Upper lobe of left lung (tissue), 6 donors: ENCODE measurements around the gene ISY1. TPM values are rescaled to one million over a fixed set of nuclear protein-coding genes. Genes with fewer than 3 reads are reported as not detected.

ENCODE experiments used
- ATAC-seq, 2 donors: fragments of 200-7000 bp; cut with Tn5 transposase; one replicate each; pipeline ENCODE4 v1.9.1; 2022; ENCODE audit warnings: mild to moderate bottlenecking in 2 of 2, moderate library complexity in 2 of 2; ENCODE audit not compliant: low FRiP score in 2 of 2
- DNase-seq, 2 donors: peaks; one replicate each; pipeline ENCODE4 v3.0.0-alpha.2; 2019 to 2020
- H3K27ac ChIP-seq, 4 donors: fragments of 200-600 bp; sonication (generic); one replicate each; pipeline ENCODE4 v1.5.1; 2016 to 2019
- H3K27me3 ChIP-seq, 4 donors: fragments of 200-600 bp; sonication (generic); one replicate each; pipeline ENCODE4 v1.5.1; 2017 to 2019
- H3K36me3 ChIP-seq, 4 donors: fragments of 200-600 bp; sonication (generic); one replicate each; pipeline ENCODE4 v1.5.1; 2016 to 2019
- H3K4me1 ChIP-seq, 4 donors: fragments of 200-600 bp; sonication (generic); one replicate each; pipeline ENCODE4 v1.5.1; 2018 to 2019
- H3K4me3 ChIP-seq, 4 donors: fragments of 200-600 bp; sonication (generic); one replicate each; pipeline ENCODE4 v1.5.1; 2017 to 2019; ENCODE audit warnings: mild to moderate bottlenecking in 2 of 4, moderate library complexity in 1 of 4
- H3K9me3 ChIP-seq, 4 donors: fragments of 200-600 bp; sonication (generic); one replicate each; pipeline ENCODE4 v1.5.1; 2018 to 2019
- EP300 ChIP-seq, 4 donors: sonication (generic); formaldehyde crosslinking; IDR thresholded peaks; one replicate each; pipeline ENCODE4 v1.5.1; 2017; ENCODE audit warnings: antibody characterized with exemption in 4 of 4, control low read depth in 2 of 4
- POLR2A ChIP-seq, 4 donors: fragments of 450-650 bp; IDR thresholded peaks; one replicate each; pipeline ENCODE4 v1.5.1; 2016 to 2017; ENCODE audit warnings: antibody characterized with exemption in 4 of 4, mild to moderate bottlenecking in 2 of 4
- POLR2AphosphoS5 ChIP-seq, 2 donors: sonication (generic); formaldehyde crosslinking; IDR thresholded peaks; one replicate each; pipeline ENCODE4 v1.5.1; 2017; ENCODE audit warnings: antibody characterized with exemption in 2 of 2
- WGBS, 2 donors: methylation state at CpG; one replicate each; pipeline ENCODE4 v1.1.5; 2017 to 2018; 5-methylcytosine and 5-hydroxymethylcytosine counted together
- total RNA-seq, 6 donors: library from RNA; depleted of rRNA in 4 of 6; stranded (reverse); fragments of >200 nt in 4 of 6; gene quantifications; one replicate each; pipeline versions ENCODE4 v1.1.0 to v1.2.1, GENCODE V29; 2016 to 2021
- TF ChIP-seq, protein P1 (sequence below), 6 experiments: fragments of 450-650 bp in 4 of 6; fragments of 200-600 bp in 2 of 6; sonication (generic) in 2 of 6; IDR thresholded peaks; one replicate each; pipeline ENCODE4 v1.5.1; 2016 to 2019; ENCODE audit warnings: antibody characterized with exemption in 6 of 6
- donor health status: DM: no; HTN: no; CAD: no; lungs with moderate emphysema.
- donor health status: DM: no; HTN: yes; CAD: no; lungs with severe emphysema.

The ISY1 gene
- total RNA-seq, 6 donors from 2014 or later, result 14.2 to 34.8 (median 19.6) TPM

- H3K4me1 ChIP-seq, result peaks cover 7 to 13% (median 12%) of the 10 kb centered on the region in 4 donors
- H3K36me3 ChIP-seq, result peaks cover 0 to 12% (median 10%) of the 10 kb centered on the region in 4 donors
- H3K27me3 ChIP-seq, result no peaks in the 10 kb centered on the region
- H3K27ac ChIP-seq, result peak overlapping the region; percentile 82 to 93 (median 87)
- no peaks in the 10 kb centered on the region for H3K9me3 ChIP-seq
- H3K4me3 ChIP-seq, result no peak overlapping the region
- ATAC-seq (peak in 1 of 2 donors; percentile 47), DNase-seq (no peak)
- TF ChIP-seq EP300 (IDR thresholded peaks at IDR 0.05), result no peak
- TF ChIP-seq POLR2AphosphoS5 (IDR thresholded peaks at IDR 0.05), result no peak
- no peak for TF ChIP-seq POLR2A (IDR thresholded peaks at IDR 0.05)
- TF ChIP-seq, protein P1, sequence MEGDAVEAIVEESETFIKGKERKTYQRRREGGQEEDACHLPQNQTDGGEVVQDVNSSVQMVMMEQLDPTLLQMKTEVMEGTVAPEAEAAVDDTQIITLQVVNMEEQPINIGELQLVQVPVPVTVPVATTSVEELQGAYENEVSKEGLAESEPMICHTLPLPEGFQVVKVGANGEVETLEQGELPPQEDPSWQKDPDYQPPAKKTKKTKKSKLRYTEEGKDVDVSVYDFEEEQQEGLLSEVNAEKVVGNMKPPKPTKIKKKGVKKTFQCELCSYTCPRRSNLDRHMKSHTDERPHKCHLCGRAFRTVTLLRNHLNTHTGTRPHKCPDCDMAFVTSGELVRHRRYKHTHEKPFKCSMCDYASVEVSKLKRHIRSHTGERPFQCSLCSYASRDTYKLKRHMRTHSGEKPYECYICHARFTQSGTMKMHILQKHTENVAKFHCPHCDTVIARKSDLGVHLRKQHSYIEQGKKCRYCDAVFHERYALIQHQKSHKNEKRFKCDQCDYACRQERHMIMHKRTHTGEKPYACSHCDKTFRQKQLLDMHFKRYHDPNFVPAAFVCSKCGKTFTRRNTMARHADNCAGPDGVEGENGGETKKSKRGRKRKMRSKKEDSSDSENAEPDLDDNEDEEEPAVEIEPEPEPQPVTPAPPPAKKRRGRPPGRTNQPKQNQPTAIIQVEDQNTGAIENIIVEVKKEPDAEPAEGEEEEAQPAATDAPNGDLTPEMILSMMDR (IDR thresholded peaks at IDR 0.05), result no peak
- WGBS, 2 donors, result 34 to 65% methylated on average over 2 to 7 of the region's 8 CpGs
Measured at GRCh38 chr3:129087138-129087702, 73.6 kb downstream of the ISY1 start.

- peaks cover 7 to 13% (median 12%) of the 10 kb centered on the region in 4 donors for H3K4me1 ChIP-seq
- ATAC-seq (no peak), DNase-seq (no peak)
- H3K36me3 ChIP-seq, result no peaks in the 10 kb centered on the region
- H3K4me3 ChIP-seq, result no peak overlapping the region
- 76 to 86% methylated on average over 4 of the region's 4 CpGs for WGBS, 2 donors
- H3K27ac ChIP-seq, result peak overlapping the region in 3 of 4 donors; percentile 85 to 93 (median 89)
- no peak for TF ChIP-seq EP300 (IDR thresholded peaks at IDR 0.05)
- TF ChIP-seq POLR2A (IDR thresholded peaks at IDR 0.05), result no peak
- no peak for TF ChIP-seq POLR2AphosphoS5 (IDR thresholded peaks at IDR 0.05)
- TF ChIP-seq, protein P1 (IDR thresholded peaks at IDR 0.05), result no peak
- H3K27me3 ChIP-seq, result no peaks in the 10 kb centered on the region
- H3K9me3 ChIP-seq, result no peaks in the 10 kb centered on the region
Measured at GRCh38 chr3:129085818-129086217, 75.0 kb downstream of the ISY1 start.

DNA sequence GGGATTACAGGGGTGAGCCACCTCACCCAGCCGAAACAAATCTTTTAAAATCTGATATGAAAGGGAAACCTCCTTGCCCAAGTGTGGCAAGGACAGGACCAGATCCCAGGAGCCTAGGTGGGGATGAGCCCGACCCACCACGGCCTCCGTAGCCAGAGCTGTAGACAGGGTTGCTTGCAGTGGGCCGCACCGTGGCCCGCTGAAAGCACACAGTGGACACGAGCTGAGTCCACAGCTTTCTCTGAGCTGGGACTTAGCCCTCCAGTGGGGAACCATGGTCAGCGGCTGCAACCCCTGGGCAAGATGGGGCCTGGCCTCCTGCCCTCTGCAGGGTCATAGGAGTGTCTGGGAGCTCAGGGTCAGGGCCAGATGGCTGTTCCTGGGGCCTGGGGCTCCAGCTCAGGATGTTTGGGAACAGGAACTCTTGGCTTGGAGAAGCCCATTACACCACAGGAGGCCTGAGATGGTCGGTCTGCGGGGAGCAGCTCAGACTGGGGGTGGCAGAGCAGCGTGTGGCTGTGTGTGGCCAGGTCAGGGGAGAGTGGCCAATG lies 75.6 kb downstream of the ISY1 start:
- H3K27me3 ChIP-seq, result no peaks in the 10 kb centered on the region
- no peak for ATAC-seq
- 93 to 100% methylated on average over 1 to 11 of the region's 12 CpGs for WGBS, 2 donors
- H3K4me1 ChIP-seq, result peaks cover 7 to 13% (median 12%) of the 10 kb centered on the region in 4 donors
- no peak overlapping the region for H3K27ac ChIP-seq
- no peak overlapping the region for H3K4me3 ChIP-seq
- no peaks in the 10 kb centered on the region for H3K36me3 ChIP-seq
- H3K9me3 ChIP-seq, result no peaks in the 10 kb centered on the region
- DNase-seq, result no peak
- TF ChIP-seq POLR2AphosphoS5 (IDR thresholded peaks at IDR 0.05) (no peak), EP300 (IDR thresholded peaks at IDR 0.05) (no peak), POLR2A (IDR thresholded peaks at IDR 0.05) (no peak)
- TF ChIP-seq, protein P1 (IDR thresholded peaks at IDR 0.05), result no peak

DNA sequence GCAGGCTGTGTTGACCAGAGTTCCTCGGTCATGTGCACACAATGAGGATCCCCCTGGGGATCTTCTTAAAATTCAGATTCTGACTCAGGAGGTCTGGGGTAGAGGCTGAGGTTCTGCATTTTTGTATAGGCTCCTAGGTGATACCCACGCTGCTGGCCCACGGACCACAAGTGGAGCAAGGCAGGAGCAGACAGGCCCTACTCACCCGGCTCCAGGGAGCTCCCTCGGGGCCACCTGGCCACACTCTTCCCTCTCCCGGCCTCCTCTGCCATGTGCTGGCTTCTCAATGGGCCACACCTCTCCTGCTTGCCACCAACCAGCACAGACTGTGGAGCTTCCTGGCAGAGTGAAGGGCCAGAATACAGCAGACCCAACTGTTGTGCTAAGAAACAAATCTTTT lies 76.4 kb downstream of the ISY1 start:
- no peak for DNase-seq
- WGBS, 2 donors, result 91% methylated on average over 6 of the region's 6 CpGs
- TF ChIP-seq POLR2AphosphoS5 (IDR thresholded peaks at IDR 0.05) (no peak), POLR2A (IDR thresholded peaks at IDR 0.05) (no peak), EP300 (IDR thresholded peaks at IDR 0.05) (no peak)
- TF ChIP-seq, protein P1 (IDR thresholded peaks at IDR 0.05), result no peak
- peaks cover 7 to 13% (median 12%) of the 10 kb centered on the region in 4 donors for H3K4me1 ChIP-seq
- no peaks in the 10 kb centered on the region for H3K36me3 ChIP-seq
- no peak overlapping the region for H3K4me3 ChIP-seq
- no peaks in the 10 kb centered on the region for H3K27me3 ChIP-seq
- no peaks in the 10 kb centered on the region for H3K9me3 ChIP-seq
- H3K27ac ChIP-seq, result no peak overlapping the region
- ATAC-seq, result no peak

DNA sequence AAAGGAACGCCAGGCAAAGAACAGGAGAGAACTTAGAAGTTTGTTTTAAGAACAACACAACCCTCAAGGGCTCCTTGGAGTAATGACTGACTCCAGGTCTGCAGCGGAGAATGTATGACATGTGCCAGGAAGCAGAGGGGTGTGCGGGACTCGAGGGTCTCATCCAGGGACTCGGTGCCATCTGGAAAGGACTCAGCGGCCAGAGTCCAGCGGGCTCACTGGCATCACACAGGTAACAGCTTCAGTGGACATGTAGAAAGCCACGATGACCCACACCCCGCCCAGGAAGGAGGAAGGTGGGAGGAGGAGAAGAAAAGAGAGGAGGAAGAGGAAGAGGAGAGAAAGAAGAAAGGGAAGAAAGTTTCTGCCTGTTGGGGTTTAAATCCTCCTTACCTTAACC lies 78.8 kb downstream of the ISY1 start:
- Histone ChIP-seq H3K27ac (no peak overlapping the region), H3K9me3 (no peaks in the 10 kb centered on the region), H3K4me1 (peaks cover 4 to 14% (median 10%) of the 10 kb centered on the region in 4 donors), H3K4me3 (no peak overlapping the region), H3K36me3 (no peaks in the 10 kb centered on the region), H3K27me3 (no peaks in the 10 kb centered on the region)
- DNase-seq (no peak), ATAC-seq (no peak)
- no peak for TF ChIP-seq EP300 (IDR thresholded peaks at IDR 0.05)
- TF ChIP-seq, protein P1 (IDR thresholded peaks at IDR 0.05), result no peak
- 68 to 70% methylated on average over 9 of the region's 9 CpGs for WGBS, 2 donors
